Endothelial cell (in vitro differentiated cells): ENCODE data around the gene TXNDC17. TPM values are rescaled to one million over a fixed set of nuclear protein-coding genes. Genes with fewer than 3 reads are reported as not detected.

Experiments
- DNase-seq: peaks from one replicate; pipeline ENCODE4 v3.0.0; 2021; ENCODE audit warnings: low spot score
- H3K27ac Mint-ChIP-seq: one replicate; pipeline ENCODE4 v1.8.0; 2021; ENCODE audit warnings: mixed read lengths, inconsistent platforms; ENCODE audit not compliant: unreplicated experiment
- H3K27me3 Mint-ChIP-seq: one replicate; pipeline ENCODE4 v1.8.0; 2021; ENCODE audit warnings: mild to moderate bottlenecking, moderate library complexity, mixed read lengths, inconsistent platforms; ENCODE audit not compliant: unreplicated experiment
- H3K36me3 Mint-ChIP-seq: one replicate; pipeline ENCODE4 v1.8.0; 2021; ENCODE audit warnings: mild to moderate bottlenecking, low read depth, mixed read lengths, inconsistent platforms; ENCODE audit not compliant: unreplicated experiment
- H3K4me1 Mint-ChIP-seq: one replicate; pipeline ENCODE4 v1.8.0; 2021; ENCODE audit warnings: mild to moderate bottlenecking, mixed read lengths, inconsistent platforms; ENCODE audit not compliant: unreplicated experiment
- H3K4me3 Mint-ChIP-seq: one replicate; pipeline ENCODE4 v1.8.0; 2021; ENCODE audit warnings: mild to moderate bottlenecking, mixed read lengths, inconsistent platforms; ENCODE audit not compliant: unreplicated experiment
- H3K9me3 Mint-ChIP-seq: one replicate; pipeline ENCODE4 v1.8.0; 2021; ENCODE audit warnings: mixed read lengths, inconsistent platforms; ENCODE audit not compliant: unreplicated experiment
- CTCF ChIP-seq: fragments of 200-600 bp; sonication (generic); IDR thresholded peaks from one replicate; pipeline ENCODE4 v1.5.0; 2021; ENCODE audit warnings: antibody characterized with exemption; ENCODE audit not compliant: unreplicated experiment
- total RNA-seq: library from RNA; stranded (reverse); fragmentation: NEBNext Ultra II Directional; extraction: Animal tissue kit (Norgen Biotek cat#: 25700); gene quantifications from one replicate; pipeline ENCODE4 v1.2.1, GENCODE V29; 2021; ENCODE audit not compliant: unreplicated experiment

TXNDC17 gene
- total RNA-seq, 1 donor from 2014 or later: 94.2 TPM

DNA sequence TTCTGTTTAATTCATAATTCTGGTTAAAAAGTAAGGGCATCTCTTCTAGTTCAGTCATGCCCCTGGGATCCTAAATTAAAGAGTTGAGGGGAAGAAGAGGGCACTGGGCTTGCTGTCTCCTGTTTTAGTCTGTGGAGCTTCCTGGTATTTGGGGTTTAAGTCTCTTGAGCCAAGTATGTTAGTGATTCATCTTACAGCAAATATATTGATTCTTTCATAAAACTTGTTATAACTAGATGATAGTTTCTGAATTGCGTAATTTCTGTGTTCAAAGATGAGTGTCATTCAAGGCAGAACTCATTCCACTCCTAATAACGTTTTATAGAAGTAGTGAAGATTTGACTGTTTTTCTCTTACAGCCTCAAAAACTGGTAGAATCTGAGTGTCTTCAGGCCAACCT, 1.7 kb downstream of the TXNDC17 start:
- peak overlapping the region; percentile 75 for H3K4me3 Mint-ChIP-seq
- TF ChIP-seq CTCF: no peak
- peak overlapping the region; percentile 31 for H3K27ac Mint-ChIP-seq

DNA sequence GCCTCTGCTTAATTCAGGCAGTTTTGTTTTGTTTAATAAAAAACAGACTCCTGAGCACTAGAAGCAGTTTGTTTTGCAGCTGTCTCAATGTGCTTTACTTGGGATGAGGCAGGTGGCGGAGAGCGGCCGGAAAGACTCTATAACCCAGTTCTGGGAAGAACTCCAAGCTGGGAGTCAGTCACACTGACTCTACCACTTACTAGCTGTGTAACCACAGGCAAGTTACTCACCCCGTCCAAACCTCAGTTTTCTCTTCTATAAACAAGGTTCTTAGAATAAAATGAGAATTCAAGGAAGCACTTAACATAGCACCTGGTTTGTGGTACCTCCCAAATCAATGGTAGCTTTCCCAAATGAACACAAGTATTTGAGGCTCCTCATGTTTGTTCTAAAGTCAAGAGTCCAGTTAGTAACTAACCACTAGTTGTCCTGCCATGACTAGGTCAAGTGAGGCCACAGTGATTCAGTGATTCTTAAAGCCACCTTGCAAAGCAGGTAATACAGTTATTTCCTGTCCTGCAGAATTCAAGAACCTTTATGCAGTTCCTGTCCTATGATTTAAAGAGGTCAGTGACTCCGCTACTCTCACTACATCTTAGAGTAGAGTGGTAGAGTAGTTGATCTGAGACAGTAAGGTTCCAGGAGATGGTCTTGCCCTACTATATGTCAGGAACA, 2.7 kb downstream of the TXNDC17 start:
- no peak overlapping the region for H3K4me3 Mint-ChIP-seq
- DNase-seq: no peak

More for the DNA sequence above, 1.7 kb downstream of the TXNDC17 start:
- peaks cover 11% of the 10 kb centered on the region for H3K27me3 Mint-ChIP-seq
- peaks cover 14% of the 10 kb centered on the region for H3K4me1 Mint-ChIP-seq
- no peaks in the 10 kb centered on the region for H3K9me3 Mint-ChIP-seq
- DNase-seq: no peak
- H3K36me3 Mint-ChIP-seq: peaks cover 10% of the 10 kb centered on the region

DNA sequence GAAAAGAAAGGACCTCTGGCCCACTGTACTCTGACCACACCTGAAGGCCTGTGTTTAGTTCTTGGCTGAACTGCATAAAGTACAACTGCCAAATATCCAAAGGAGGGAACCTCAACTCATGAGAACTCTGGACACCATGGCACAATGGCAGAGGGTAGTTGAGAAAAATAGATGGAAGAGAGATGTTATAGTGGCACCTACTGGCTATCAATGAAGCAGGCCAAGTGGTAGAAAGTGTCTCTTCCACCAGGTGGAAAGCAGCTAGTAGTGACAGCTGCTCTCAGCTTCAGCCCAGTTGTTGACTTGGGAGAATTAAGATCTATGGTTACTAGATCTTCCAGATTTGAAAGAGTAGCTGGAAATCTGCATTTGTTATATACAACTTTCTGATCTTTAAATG, 7.3 kb downstream of the TXNDC17 start:
- H3K27ac Mint-ChIP-seq: no peak overlapping the region
- no peak for DNase-seq
- TF ChIP-seq CTCF: no peak
- peaks cover 6% of the 10 kb centered on the region for H3K27me3 Mint-ChIP-seq
- H3K36me3 Mint-ChIP-seq: peaks cover 17% of the 10 kb centered on the region
- no peaks in the 10 kb centered on the region for H3K9me3 Mint-ChIP-seq
- no peak overlapping the region for H3K4me3 Mint-ChIP-seq
- peaks cover 11% of the 10 kb centered on the region for H3K4me1 Mint-ChIP-seq

More for the DNA sequence above, 2.7 kb downstream of the TXNDC17 start:
- no peak for TF ChIP-seq CTCF
- Mint-ChIP-seq H3K36me3 (peaks cover 9% of the 10 kb centered on the region), H3K4me1 (peaks cover 14% of the 10 kb centered on the region), H3K9me3 (no peaks in the 10 kb centered on the region), H3K27me3 (peaks cover 10% of the 10 kb centered on the region), H3K27ac (no peak overlapping the region)

- TF ChIP-seq CTCF: no peak
- peak; percentile 97 for DNase-seq
- no peaks in the 10 kb centered on the region for H3K9me3 Mint-ChIP-seq
- peak within 1 kb of the TSS; percentile 99 for H3K4me3 Mint-ChIP-seq
- H3K27ac Mint-ChIP-seq: peak within 1 kb of the TSS; percentile 100
- H3K27me3 Mint-ChIP-seq: peaks cover 12% of the 10 kb centered on the region
- H3K4me1 Mint-ChIP-seq: peaks cover 23% of the 10 kb centered on the region
- peaks cover 9% of the 10 kb centered on the region for H3K36me3 Mint-ChIP-seq
Measured at GRCh38 chr17:6651354-6651918, 10.6 kb downstream of the TXNDC17 start, which contains the start of the genes C17orf100 and MED31. Gene C17orf100 (plus strand): TSS chr17:6651762. CDS start chr17:6651914, 152 bp downstream. Gene MED31 (minus strand): TSS chr17:6651605. CDS start chr17:6651528, 77 bp downstream.

- no peak for DNase-seq
Measured at GRCh38 chr17:6651919-6652452, 11.1 kb downstream of the TXNDC17 start.

More at GRCh38 chr17:6651919-6652452, 11.1 kb downstream of the TXNDC17 start:
- Mint-ChIP-seq H3K36me3 (peaks cover 9% of the 10 kb centered on the region), H3K4me1 (peaks cover 23% of the 10 kb centered on the region), H3K27ac (no peak overlapping the region), H3K27me3 (peaks cover 12% of the 10 kb centered on the region), H3K4me3 (peak overlapping the region; percentile 31), H3K9me3 (no peaks in the 10 kb centered on the region)
- TF ChIP-seq CTCF: no peak
